SK-N-SH treated with all-trans-retinoic acid at 6 μM for 48 hours (cell line): ENCODE results near the gene ZDHHC3.

ENCODE experiments used
- ARNTL ChIP-seq: fragments of 450-650 bp; formaldehyde crosslinking; IDR thresholded peaks from 2 replicates; pipeline ENCODE4 v1.5.0; 2020; ENCODE audit warnings: low read depth, mild to moderate bottlenecking, moderate library complexity, borderline replicate concordance
- BACH2 ChIP-seq: fragments of 250-450 bp; sonication (Bioruptor Pico); IDR thresholded peaks from 2 replicates; pipeline ENCODE4 v1.9.0; 2021; ENCODE audit warnings: mild to moderate bottlenecking, borderline replicate concordance
- CSDC2 ChIP-seq: fragments of 250-450 bp; sonication (Bioruptor Pico); IDR thresholded peaks from 2 replicates; pipeline ENCODE4 v1.5.0; 2020; ENCODE audit warnings: mild to moderate bottlenecking, moderate library complexity
- ESRRG ChIP-seq: fragments of 250-450 bp; sonication (Bioruptor Pico); IDR thresholded peaks from 2 replicates; pipeline ENCODE4 v1.6.1; 2021; ENCODE audit warnings: mild to moderate bottlenecking
- ISL1 ChIP-seq: fragments of 250-450 bp; sonication (Bioruptor Pico); IDR thresholded peaks from 2 replicates; pipeline ENCODE4 v2.1.2; 2022; ENCODE audit warnings: mild to moderate bottlenecking, moderate library complexity
- OSR1 ChIP-seq: fragments of 250-450 bp; sonication (Bioruptor Pico); IDR thresholded peaks from 2 replicates; pipeline ENCODE4 v1.8.0; 2022; ENCODE audit warnings: moderate library complexity, mild to moderate bottlenecking, inconsistent platforms
- ZFP3 ChIP-seq: fragments of 250-450 bp; sonication (Bioruptor Pico); IDR thresholded peaks from 2 replicates; pipeline ENCODE4 v1.5.0; 2020; ENCODE audit warnings: mild to moderate bottlenecking, moderate library complexity
- ZNF8 ChIP-seq: fragments of 450-650 bp; formaldehyde crosslinking; IDR thresholded peaks from 2 replicates; pipeline ENCODE4 v1.5.0; 2020; ENCODE audit warnings: mild to moderate bottlenecking, moderate library complexity
- TF ChIP-seq, protein P1 (sequence below): fragments of 250-450 bp; sonication (Bioruptor Pico); IDR thresholded peaks from 2 replicates; pipeline ENCODE4 v1.5.1; 2020; ENCODE audit warnings: low read depth, mild to moderate bottlenecking, moderate library complexity
- TF ChIP-seq, protein P2 (sequence below): fragments of 250-450 bp; sonication (Bioruptor Pico); IDR thresholded peaks from 2 replicates; pipeline ENCODE4 v1.5.0; 2020; ENCODE audit warnings: mild to moderate bottlenecking, moderate library complexity
- TF ChIP-seq, protein P3 (sequence below): fragments of 250-450 bp; sonication (Bioruptor Pico); IDR thresholded peaks from 2 replicates; pipeline ENCODE4 v1.8.0; 2020; ENCODE audit warnings: mild to moderate bottlenecking, moderate library complexity, borderline replicate concordance

- TF ChIP-seq CSDC2 (no peak), OSR1 (CRISPR knock-in tag) (no peak), BACH2 (no peak), ESRRG (CRISPR knock-in tag) (no peak), ZFP3 (no peak), ZNF8 (no peak), ARNTL (CRISPR knock-in tag) (no peak), ISL1 (CRISPR knock-in tag) (no peak)
- TF ChIP-seq, protein P1, sequence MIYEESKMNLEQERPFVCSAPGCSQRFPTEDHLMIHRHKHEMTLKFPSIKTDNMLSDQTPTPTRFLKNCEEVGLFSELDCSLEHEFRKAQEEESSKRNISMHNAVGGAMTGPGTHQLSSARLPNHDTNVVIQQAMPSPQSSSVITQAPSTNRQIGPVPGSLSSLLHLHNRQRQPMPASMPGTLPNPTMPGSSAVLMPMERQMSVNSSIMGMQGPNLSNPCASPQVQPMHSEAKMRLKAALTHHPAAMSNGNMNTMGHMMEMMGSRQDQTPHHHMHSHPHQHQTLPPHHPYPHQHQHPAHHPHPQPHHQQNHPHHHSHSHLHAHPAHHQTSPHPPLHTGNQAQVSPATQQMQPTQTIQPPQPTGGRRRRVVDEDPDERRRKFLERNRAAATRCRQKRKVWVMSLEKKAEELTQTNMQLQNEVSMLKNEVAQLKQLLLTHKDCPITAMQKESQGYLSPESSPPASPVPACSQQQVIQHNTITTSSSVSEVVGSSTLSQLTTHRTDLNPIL (CRISPR knock-in tag) = no peak
- TF ChIP-seq, protein P2, sequence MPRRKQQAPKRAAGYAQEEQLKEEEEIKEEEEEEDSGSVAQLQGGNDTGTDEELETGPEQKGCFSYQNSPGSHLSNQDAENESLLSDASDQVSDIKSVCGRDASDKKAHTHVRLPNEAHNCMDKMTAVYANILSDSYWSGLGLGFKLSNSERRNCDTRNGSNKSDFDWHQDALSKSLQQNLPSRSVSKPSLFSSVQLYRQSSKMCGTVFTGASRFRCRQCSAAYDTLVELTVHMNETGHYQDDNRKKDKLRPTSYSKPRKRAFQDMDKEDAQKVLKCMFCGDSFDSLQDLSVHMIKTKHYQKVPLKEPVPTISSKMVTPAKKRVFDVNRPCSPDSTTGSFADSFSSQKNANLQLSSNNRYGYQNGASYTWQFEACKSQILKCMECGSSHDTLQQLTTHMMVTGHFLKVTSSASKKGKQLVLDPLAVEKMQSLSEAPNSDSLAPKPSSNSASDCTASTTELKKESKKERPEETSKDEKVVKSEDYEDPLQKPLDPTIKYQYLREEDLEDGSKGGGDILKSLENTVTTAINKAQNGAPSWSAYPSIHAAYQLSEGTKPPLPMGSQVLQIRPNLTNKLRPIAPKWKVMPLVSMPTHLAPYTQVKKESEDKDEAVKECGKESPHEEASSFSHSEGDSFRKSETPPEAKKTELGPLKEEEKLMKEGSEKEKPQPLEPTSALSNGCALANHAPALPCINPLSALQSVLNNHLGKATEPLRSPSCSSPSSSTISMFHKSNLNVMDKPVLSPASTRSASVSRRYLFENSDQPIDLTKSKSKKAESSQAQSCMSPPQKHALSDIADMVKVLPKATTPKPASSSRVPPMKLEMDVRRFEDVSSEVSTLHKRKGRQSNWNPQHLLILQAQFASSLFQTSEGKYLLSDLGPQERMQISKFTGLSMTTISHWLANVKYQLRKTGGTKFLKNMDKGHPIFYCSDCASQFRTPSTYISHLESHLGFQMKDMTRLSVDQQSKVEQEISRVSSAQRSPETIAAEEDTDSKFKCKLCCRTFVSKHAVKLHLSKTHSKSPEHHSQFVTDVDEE (CRISPR knock-in tag) = no peak
- TF ChIP-seq, protein P3, sequence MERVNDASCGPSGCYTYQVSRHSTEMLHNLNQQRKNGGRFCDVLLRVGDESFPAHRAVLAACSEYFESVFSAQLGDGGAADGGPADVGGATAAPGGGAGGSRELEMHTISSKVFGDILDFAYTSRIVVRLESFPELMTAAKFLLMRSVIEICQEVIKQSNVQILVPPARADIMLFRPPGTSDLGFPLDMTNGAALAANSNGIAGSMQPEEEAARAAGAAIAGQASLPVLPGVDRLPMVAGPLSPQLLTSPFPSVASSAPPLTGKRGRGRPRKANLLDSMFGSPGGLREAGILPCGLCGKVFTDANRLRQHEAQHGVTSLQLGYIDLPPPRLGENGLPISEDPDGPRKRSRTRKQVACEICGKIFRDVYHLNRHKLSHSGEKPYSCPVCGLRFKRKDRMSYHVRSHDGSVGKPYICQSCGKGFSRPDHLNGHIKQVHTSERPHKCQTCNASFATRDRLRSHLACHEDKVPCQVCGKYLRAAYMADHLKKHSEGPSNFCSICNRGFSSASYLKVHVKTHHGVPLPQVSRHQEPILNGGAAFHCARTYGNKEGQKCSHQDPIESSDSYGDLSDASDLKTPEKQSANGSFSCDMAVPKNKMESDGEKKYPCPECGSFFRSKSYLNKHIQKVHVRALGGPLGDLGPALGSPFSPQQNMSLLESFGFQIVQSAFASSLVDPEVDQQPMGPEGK = no peak
Measured at GRCh38 chr3:44896440-44896839, 79.5 kb downstream of the ZDHHC3 start.
